Neural cell (in vitro differentiated cells): ENCODE data around the gene LRCH4.

Source experiments
- CTCF ChIP-seq: fragments of 450-650 bp; IDR thresholded peaks from 2 replicates; pipeline ENCODE4 v1.5.1; 2014; ENCODE audit warnings: antibody characterized with exemption, mild to moderate bottlenecking, moderate library complexity; ENCODE audit not compliant: poor library complexity, severe bottlenecking
- EP300 ChIP-seq: fragments of 450-650 bp; conservative IDR thresholded peaks from 2 replicates; pipeline ENCODE4 v1.6.1; 2014; ENCODE audit warnings: antibody characterized with exemption, mild to moderate bottlenecking, moderate library complexity; ENCODE audit not compliant: poor library complexity, severe bottlenecking
- EZH2 ChIP-seq: fragments of 200-600, 300-800 bp; shearing (Covaris generic), sonication (generic); IDR thresholded peaks from 2 replicates; pipeline ENCODE4 v1.6.1; 2014; ENCODE audit warnings: antibody characterized with exemption, low read length, borderline replicate concordance, mild to moderate bottlenecking; ENCODE audit not compliant: insufficient read depth, poor library complexity, severe bottlenecking
- MXI1 ChIP-seq: fragments of 450-650 bp; conservative IDR thresholded peaks from 2 replicates; pipeline ENCODE4 v1.6.1; 2014; ENCODE audit warnings: antibody characterized with exemption, mild to moderate bottlenecking; ENCODE audit not compliant: poor library complexity, severe bottlenecking
- POLR2AphosphoS5 ChIP-seq: IDR thresholded peaks from 2 replicates; pipeline ENCODE4 v1.6.1; 2012
- RAD21 ChIP-seq: fragments of 450-650 bp; conservative IDR thresholded peaks from 2 replicates; pipeline ENCODE4 v1.6.1; 2014; ENCODE audit warnings: antibody characterized with exemption, mild to moderate bottlenecking, moderate library complexity
- REST ChIP-seq: IDR thresholded peaks from 2 replicates; pipeline ENCODE4 v1.6.1; 2012; ENCODE audit warnings: borderline replicate concordance
- SMC3 ChIP-seq: fragments of 450-650 bp; conservative IDR thresholded peaks from 2 replicates; pipeline ENCODE4 v1.6.1; 2014; ENCODE audit warnings: antibody characterized with exemption, mild to moderate bottlenecking, moderate library complexity; ENCODE audit not compliant: poor library complexity
- TAF1 ChIP-seq: IDR thresholded peaks from 2 replicates; pipeline ENCODE4 v1.6.1; 2012; ENCODE audit warnings: low read depth

GRCh38 chr7:100606313-100606712 is 20.4 kb upstream of the LRCH4 start:
- TF ChIP-seq CTCF, result no peak
- TF ChIP-seq REST, result no peak
- no peak for TF ChIP-seq TAF1
- no peak for TF ChIP-seq EZH2
- TF ChIP-seq POLR2AphosphoS5, result no peak
- TF ChIP-seq EP300, result no peak
- no peak for TF ChIP-seq MXI1
- TF ChIP-seq RAD21, result no peak
- TF ChIP-seq SMC3, result no peak
